SJCRH30 (cell line): ENCODE measurements around the gene SPATA24. TPM values are rescaled to one million over a fixed set of nuclear protein-coding genes. Genes with fewer than 3 reads are reported as not detected.

ENCODE experiments used
- DNase-seq, 2 experiments: peaks; one replicate each; pipeline ENCODE4 v3.0.0-alpha.2; 2015 to 2020
- H3K27ac ChIP-seq: fragments of 250-450 bp; sonication (Bioruptor Pico); 2 replicates; pipeline ENCODE4 v1.5.1; 2020; ENCODE audit warnings: mild to moderate bottlenecking, moderate library complexity
- H3K27me3 ChIP-seq: fragments of 250-450 bp; sonication (Bioruptor Pico); 2 replicates; pipeline ENCODE4 v1.5.1; 2020; ENCODE audit warnings: mild to moderate bottlenecking, moderate library complexity
- H3K36me3 ChIP-seq: fragments of 250-450 bp; sonication (Bioruptor Pico); 2 replicates; pipeline ENCODE4 v1.5.1; 2020; ENCODE audit warnings: mild to moderate bottlenecking, moderate library complexity
- H3K4me1 ChIP-seq: fragments of 250-450 bp; sonication (Bioruptor Pico); 2 replicates; pipeline ENCODE4 v1.5.1; 2020; ENCODE audit warnings: mild to moderate bottlenecking, moderate library complexity
- H3K4me3 ChIP-seq: fragments of 250-450 bp; sonication (Bioruptor Pico); 2 replicates; pipeline ENCODE4 v1.5.1; 2020; ENCODE audit warnings: mild to moderate bottlenecking, moderate library complexity
- H3K9me3 ChIP-seq: fragments of 250-450 bp; sonication (Bioruptor Pico); replicated peaks from 2 replicates; pipeline ENCODE4 v1.5.1; 2020; ENCODE audit warnings: mild to moderate bottlenecking, moderate library complexity
- total RNA-seq: library from RNA; depleted of rRNA; stranded (reverse); fragments of >200 nt; shearing (Covaris generic); gene quantifications from 2 replicates; pipeline ENCODE4 v1.2.3, GENCODE V29; 2014

Gene SPATA24
- total RNA-seq, 1 experiment from 2014 or later = 8.8 TPM

GRCh38 chr5:139426203-139426885 is 22.5 kb upstream of the SPATA24 start:
- peak; percentile 67 to 69 for DNase-seq
- peak overlapping the region; percentile 45 for H3K27ac ChIP-seq
- peaks cover 17% of the 10 kb centered on the region for H3K4me1 ChIP-seq
- H3K4me3 ChIP-seq = no peak overlapping the region
- no peaks in the 10 kb centered on the region; the same call in 1 of the 2 replicates for H3K9me3 ChIP-seq
- no peaks in the 10 kb centered on the region for H3K27me3 ChIP-seq
- H3K36me3 ChIP-seq = peaks cover 19% of the 10 kb centered on the region

- peak overlapping the region; percentile 45 for H3K27ac ChIP-seq
- no peaks in the 10 kb centered on the region for H3K27me3 ChIP-seq
- H3K4me3 ChIP-seq = no peak overlapping the region
- peaks cover 19% of the 10 kb centered on the region for H3K36me3 ChIP-seq
- DNase-seq = no peak
- no peaks in the 10 kb centered on the region; the same call in 1 of the 2 replicates for H3K9me3 ChIP-seq
- peaks cover 17% of the 10 kb centered on the region for H3K4me1 ChIP-seq
These were observed 21.6 kb upstream of the SPATA24 start for GRCh38 chr5:139425497-139425896.

- Histone ChIP-seq H3K27ac (no peak overlapping the region), H3K27me3 (no peaks in the 10 kb centered on the region), H3K4me1 (peaks cover 17% of the 10 kb centered on the region), H3K9me3 (no peaks in the 10 kb centered on the region; the same call in 1 of the 2 replicates), H3K4me3 (no peak overlapping the region), H3K36me3 (peaks cover 26% of the 10 kb centered on the region)
- DNase-seq = peak; percentile 53 to 85
These were observed 18.5 kb upstream of the SPATA24 start for GRCh38 chr5:139422307-139422893.

GRCh38 chr5:139419226-139420192 is 15.6 kb upstream of the SPATA24 start:
- H3K36me3 ChIP-seq = peaks cover 15% of the 10 kb centered on the region; the same call in 1 of the 2 replicates
- no peaks in the 10 kb centered on the region; the same call in 1 of the 2 replicates for H3K9me3 ChIP-seq
- H3K27ac ChIP-seq = no peak overlapping the region
- H3K27me3 ChIP-seq = no peaks in the 10 kb centered on the region
- no peak for DNase-seq
- H3K4me3 ChIP-seq = no peak overlapping the region
- peaks cover 13% of the 10 kb centered on the region for H3K4me1 ChIP-seq

GRCh38 chr5:139418793-139419192 is 14.9 kb upstream of the SPATA24 start:
- H3K27ac ChIP-seq = no peak overlapping the region
- H3K36me3 ChIP-seq = peaks cover 15% of the 10 kb centered on the region; the same call in 1 of the 2 replicates
- H3K4me1 ChIP-seq = peaks cover 16% of the 10 kb centered on the region
- no peak overlapping the region for H3K4me3 ChIP-seq
- no peaks in the 10 kb centered on the region; the same call in 1 of the 2 replicates for H3K9me3 ChIP-seq
- H3K27me3 ChIP-seq = no peaks in the 10 kb centered on the region
- no peak for DNase-seq

GRCh38 chr5:139417214-139417613 is 13.3 kb upstream of the SPATA24 start:
- H3K9me3 ChIP-seq = no peaks in the 10 kb centered on the region
- H3K4me3 ChIP-seq = no peak overlapping the region
- H3K27ac ChIP-seq = no peak overlapping the region
- DNase-seq = peak in 1 of 2 experiments; percentile 21
- H3K36me3 ChIP-seq = peaks cover 13% of the 10 kb centered on the region; the same call in 1 of the 2 replicates
- H3K4me1 ChIP-seq = peaks cover 14% of the 10 kb centered on the region
- no peaks in the 10 kb centered on the region for H3K27me3 ChIP-seq

- no peak overlapping the region for H3K4me3 ChIP-seq
- H3K27ac ChIP-seq = no peak overlapping the region
- H3K27me3 ChIP-seq = no peaks in the 10 kb centered on the region
- peaks cover 13% of the 10 kb centered on the region; the same call in 1 of the 2 replicates for H3K36me3 ChIP-seq
- DNase-seq = no peak
- H3K9me3 ChIP-seq = no peaks in the 10 kb centered on the region
- H3K4me1 ChIP-seq = peaks cover 14% of the 10 kb centered on the region
These were observed 12.8 kb upstream of the SPATA24 start for GRCh38 chr5:139416651-139417050.

GRCh38 chr5:139415869-139416268 is 12.0 kb upstream of the SPATA24 start:
- Histone ChIP-seq H3K9me3 (no peaks in the 10 kb centered on the region), H3K27ac (no peak overlapping the region), H3K4me1 (peaks cover 14% of the 10 kb centered on the region), H3K36me3 (peaks cover 13% of the 10 kb centered on the region; the same call in 1 of the 2 replicates), H3K4me3 (no peak overlapping the region), H3K27me3 (no peaks in the 10 kb centered on the region)
- DNase-seq = no peak

- DNase-seq = no peak
- H3K4me3 ChIP-seq = no peak overlapping the region
- peak overlapping the region; percentile 54 for H3K27ac ChIP-seq
- H3K27me3 ChIP-seq = no peaks in the 10 kb centered on the region
- no peaks in the 10 kb centered on the region for H3K9me3 ChIP-seq
- H3K36me3 ChIP-seq = peaks cover 12% of the 10 kb centered on the region; the same call in 1 of the 2 replicates
- H3K4me1 ChIP-seq = peaks cover 14% of the 10 kb centered on the region
These were observed 11.5 kb upstream of the SPATA24 start for GRCh38 chr5:139415221-139415861.

GRCh38 chr5:139414581-139415130 is 10.8 kb upstream of the SPATA24 start:
- H3K27ac ChIP-seq = peak overlapping the region; percentile 54
- no peaks in the 10 kb centered on the region for H3K9me3 ChIP-seq
- peaks cover 14% of the 10 kb centered on the region for H3K4me1 ChIP-seq
- peak; percentile 75 to 85 for DNase-seq
- peaks cover 10% of the 10 kb centered on the region; the same call in 1 of the 2 replicates for H3K36me3 ChIP-seq
- no peaks in the 10 kb centered on the region for H3K27me3 ChIP-seq
- H3K4me3 ChIP-seq = no peak overlapping the region

- Histone ChIP-seq H3K4me1 (peaks cover 14% of the 10 kb centered on the region), H3K36me3 (peaks cover 4% of the 10 kb centered on the region; the same call in 1 of the 2 replicates), H3K27ac (peak overlapping the region; percentile 54), H3K27me3 (no peaks in the 10 kb centered on the region), H3K9me3 (no peaks in the 10 kb centered on the region), H3K4me3 (no peak overlapping the region)
- no peak for DNase-seq
These were observed 10.1 kb upstream of the SPATA24 start for GRCh38 chr5:139413963-139414362.

- Histone ChIP-seq H3K36me3 (peaks cover 3% of the 10 kb centered on the region; the same call in 1 of the 2 replicates), H3K27me3 (no peaks in the 10 kb centered on the region), H3K4me1 (peaks cover 14% of the 10 kb centered on the region), H3K27ac (no peak overlapping the region), H3K9me3 (no peaks in the 10 kb centered on the region), H3K4me3 (no peak overlapping the region)
- no peak for DNase-seq
These were observed 9.3 kb upstream of the SPATA24 start for GRCh38 chr5:139413153-139413552.

GRCh38 chr5:139410993-139411828 is 7.3 kb upstream of the SPATA24 start:
- no peaks in the 10 kb centered on the region for H3K27me3 ChIP-seq
- H3K27ac ChIP-seq = no peak overlapping the region
- no peaks in the 10 kb centered on the region for H3K36me3 ChIP-seq
- no peak overlapping the region for H3K4me3 ChIP-seq
- H3K9me3 ChIP-seq = no peaks in the 10 kb centered on the region
- peaks cover 14% of the 10 kb centered on the region for H3K4me1 ChIP-seq
- no peak for DNase-seq
